Panc1 (cell line): ENCODE results near the gene DCTPP1. TPM values are rescaled to one million over a fixed set of nuclear protein-coding genes. Genes with fewer than 3 reads are reported as not detected.

Source experiments
- ATAC-seq: fragments of 200-7000 bp; cut with Tn5 transposase; 2 replicates; pipeline ENCODE4 v1.9.1; 2020; ENCODE audit warnings: mild to moderate bottlenecking, moderate library complexity
- BruUV-seq: library from RNA; stranded (reverse); fragments of 400-500 nt; replicated peaks from 2 replicates; lab custom pipeline; 2021; lab: Mats Ljungman, UMichigan
- CTCF ChIA-PET: fragments of 300-600 bp; sonication (Branson Sonifier 250); formaldehyde crosslinking; loops from one replicate; lab custom pipeline; 2022; ENCODE audit warnings: antibody characterized with exemption; lab: Charles Lee
- POLR2A ChIA-PET: fragments of 300-600 bp; sonication (Branson Sonifier 250); formaldehyde crosslinking; loops from one replicate; lab custom pipeline; 2022; ENCODE audit warnings: antibody characterized with exemption; lab: Charles Lee
- DNase-seq: peaks from one replicate; pipeline ENCODE4 v3.0.0-alpha.2; 2010; ENCODE audit warnings: low read depth, low spot score
- H3K27ac ChIP-seq: 2 replicates; pipeline ENCODE4 v1.5.1; 2011; ENCODE audit warnings: mild to moderate bottlenecking, low read length, inconsistent platforms
- H3K27me3 ChIP-seq: fragments of 200-500 bp; sonication (Bioruptor generic); 2 replicates; pipeline ENCODE4 v1.6.0; 2014; ENCODE audit warnings: low read length, inconsistent platforms; ENCODE audit not compliant: control insufficient read depth, insufficient read depth
- H3K36me3 ChIP-seq: fragments of 200-500 bp; sonication (Bioruptor generic); 2 replicates; pipeline ENCODE4 v1.5.1; 2014; ENCODE audit warnings: inconsistent platforms, mild to moderate bottlenecking, low read length, moderate library complexity; ENCODE audit not compliant: control insufficient read depth, insufficient read depth
- H3K4me1 ChIP-seq: 2 replicates; pipeline ENCODE4 v1.5.1; 2011; ENCODE audit warnings: inconsistent platforms, mild to moderate bottlenecking, low read length, moderate library complexity; ENCODE audit not compliant: control insufficient read depth, insufficient read depth
- H3K4me3 ChIP-seq, 2 experiments: 2 replicates each; pipeline ENCODE4 v1.5.1; 2011 to 2012; ENCODE audit warnings: low read depth in 2 of 2, low read length in 2 of 2, mild to moderate bottlenecking in 2 of 2, inconsistent platforms in 1 of 2, moderate library complexity in 1 of 2
- H3K9me3 ChIP-seq: fragments of 200-500 bp; sonication (Bioruptor generic); 2 replicates; pipeline ENCODE4 v1.5.1; 2014; ENCODE audit warnings: low read depth, mild to moderate bottlenecking, inconsistent platforms, low read length, moderate library complexity; ENCODE audit not compliant: control insufficient read depth, insufficient read depth
- CTCF ChIP-seq: fragments of 450-650 bp; IDR thresholded peaks from 2 replicates; pipeline ENCODE4 v1.5.1; 2017; ENCODE audit warnings: mild to moderate bottlenecking
- POLR2AphosphoS5 ChIP-seq: IDR thresholded peaks from 2 replicates; pipeline ENCODE4 v1.6.1; 2012; ENCODE audit warnings: mild to moderate bottlenecking, low read depth, low read length, moderate library complexity
- REST ChIP-seq, 2 experiments: IDR thresholded peaks; 2 replicates each; pipeline ENCODE4 v1.6.1; 2011 to 2012; ENCODE audit warnings: low read depth in 2 of 2, control low read depth in 1 of 2, low read length in 1 of 2, mild to moderate bottlenecking in 1 of 2, moderate library complexity in 1 of 2; ENCODE audit not compliant: insufficient read depth in 1 of 2
- SIN3A ChIP-seq: IDR thresholded peaks from 2 replicates; pipeline ENCODE4 v1.6.1; 2012; ENCODE audit warnings: low read depth, mild to moderate bottlenecking, low read length, moderate library complexity, borderline replicate concordance; ENCODE audit not compliant: insufficient read depth
- in situ Hi-C: cut with HindIII; loops from 2 replicates; pipeline ENCODE4 v1.10.0; 2016; ENCODE audit warnings: low sequenced_read_pairs, low pct_unique_long_range_greater_than_20kb
- intact Hi-C: fragments of 100-400 bp; cut with micrococcal nuclease; formaldehyde crosslinking; loops from one replicate; pipeline ENCODE4 v1.10.0; 2022; ENCODE audit not compliant: unreplicated experiment
- total RNA-seq: library from RNA; stranded (reverse); gene quantifications from one replicate; pipeline ENCODE4 v1.2.1, GENCODE V29; 2021; ENCODE audit not compliant: unreplicated experiment

The DCTPP1 gene
- total RNA-seq, 1 experiment from 2014 or later, result 120 TPM

GRCh38 chr16:30395992-30396585 is 33.7 kb downstream of the DCTPP1 start:
- no peak for DNase-seq
- Histone ChIP-seq H3K4me3 (peak overlapping the region; percentile 85), H3K27me3 (no peaks in the 10 kb centered on the region), H3K4me1 (peaks cover 14% of the 10 kb centered on the region), H3K27ac (peak overlapping the region; percentile 93), H3K9me3 (no peaks in the 10 kb centered on the region), H3K36me3 (no peaks in the 10 kb centered on the region)
- BruUV-seq, result no TSS peak
- intact Hi-C loops (no loop called here), in situ Hi-C loops (no loop called here)
- ChIA-PET POLR2A (interaction anchor here (0.6 kb wide), 1 partner anchor 234 kb away, joined by 4 read pairs; no protein-coding TSS in a partner anchor), CTCF (interaction anchor here (0.6 to 1.6 kb wide), 5 partner anchors 13 to 275 kb away, joined by 3 to 9 read pairs (median 3); partner anchors contain the start of gene DCTPP1)
- TF ChIP-seq REST (IDR thresholded peaks at IDR 0.05; ENCODE audit: insufficient read depth in 1 of 2, low read depth in 2 of 2, low read length in 1 of 2), result no peak
- 0 out of 2 replicates have a peak, but pooled peaks have one; percentile 36 for TF ChIP-seq SIN3A
- no peak for ATAC-seq

GRCh38 chr16:30395155-30395991 is 34.5 kb downstream of the DCTPP1 start, which contains the start of gene ZNF48:
TSS of gene ZNF48 (plus strand) at chr16:30395420. CDS start at chr16:30395795, 375 bp downstream.
- H3K27me3 ChIP-seq, result no peaks in the 10 kb centered on the region
- H3K9me3 ChIP-seq, result no peaks in the 10 kb centered on the region
- BruUV-seq, result no TSS peak
- CTCF ChIA-PET, result interaction anchor here (0.6 to 1.6 kb wide), 5 partner anchors 14 to 276 kb away, joined by 3 to 9 read pairs (median 3); partner anchors contain the start of gene DCTPP1
- intact Hi-C loops (no loop called here), in situ Hi-C loops (no loop called here)
- H3K4me1 ChIP-seq, result peaks cover 14% of the 10 kb centered on the region
- H3K27ac ChIP-seq, result peak within 1 kb of the TSS; percentile 93
- POLR2A ChIA-PET, result interaction anchor here (0.6 kb wide), 2 partner anchors 234 to 506 kb away, joined by 3 to 4 read pairs; no protein-coding TSS in a partner anchor
- DNase-seq (no peak), ATAC-seq (peak; percentile 90)
- peak within 1 kb of the TSS; percentile 85 for H3K4me3 ChIP-seq
- TF ChIP-seq SIN3A (0 out of 2 replicates have a peak, but pooled peaks have one; percentile 71), CTCF (peak; percentile 82; the same call in 1 of the 2 replicates), POLR2AphosphoS5 (no peak; the same call in 1 of the 2 replicates), REST (IDR thresholded peaks at IDR 0.05; ENCODE audit: insufficient read depth in 1 of 2, low read depth in 2 of 2, low read length in 1 of 2) (no peak)
- no peaks in the 10 kb centered on the region for H3K36me3 ChIP-seq
